A673 (cell line): ENCODE results near the gene AQP4. TPM values are rescaled to one million over a fixed set of nuclear protein-coding genes. Genes with fewer than 3 reads are reported as not detected.

Source experiments
- BruUV-seq: library from RNA; stranded (reverse); fragments of 400-500 nt; replicated peaks from 2 replicates; lab custom pipeline; 2021; lab: Mats Ljungman, UMichigan
- CTCF ChIA-PET: fragments of 300-600 bp; sonication (Branson Sonifier 250); formaldehyde crosslinking; loops from one replicate; lab custom pipeline; 2022; ENCODE audit warnings: antibody characterized with exemption; lab: Charles Lee
- POLR2A ChIA-PET: fragments of 300-600 bp; sonication (Branson Sonifier 250); formaldehyde crosslinking; loops from one replicate; lab custom pipeline; 2022; ENCODE audit warnings: antibody characterized with exemption; ENCODE audit not compliant: low non-redundant PET; lab: Charles Lee
- DNase-seq: peaks from one replicate; pipeline ENCODE4 v3.0.0-alpha.2; 2015; ENCODE audit warnings: low spot score
- H3K27ac ChIP-seq: fragments of 200-600 bp; sonication (generic); 2 replicates; pipeline ENCODE4 v1.5.1; 2016; ENCODE audit warnings: mixed run types, low read depth, mild to moderate bottlenecking, mixed read lengths, antibody characterized with exemption, low read length; ENCODE audit not compliant: poor library complexity, severe bottlenecking
- H3K27me3 ChIP-seq: fragments of 200-600 bp; sonication (generic); replicated peaks from 2 replicates; pipeline ENCODE4 v1.6.1; 2017; ENCODE audit warnings: mixed run types, low read depth, mild to moderate bottlenecking, mixed read lengths, antibody characterized with exemption, low read length; ENCODE audit not compliant: insufficient read depth, poor library complexity
- H3K36me3 ChIP-seq: fragments of 200-600 bp; sonication (generic); 2 replicates; pipeline ENCODE4 v1.6.1; 2016; ENCODE audit warnings: mixed run types, mild to moderate bottlenecking, mixed read lengths, antibody characterized with exemption, low read length; ENCODE audit not compliant: insufficient read depth, poor library complexity, severe bottlenecking
- H3K4me1 ChIP-seq: fragments of 200-600 bp; sonication (generic); 2 replicates; pipeline ENCODE4 v1.6.1; 2017; ENCODE audit warnings: mixed run types, mild to moderate bottlenecking, mixed read lengths, antibody characterized with exemption, low read length; ENCODE audit not compliant: insufficient read depth, poor library complexity, severe bottlenecking
- H3K4me3 ChIP-seq: fragments of 200-600 bp; sonication (generic); 2 replicates; pipeline ENCODE4 v1.5.1; 2016; ENCODE audit warnings: low read depth, mixed run types, mild to moderate bottlenecking, mixed read lengths, low read length; ENCODE audit not compliant: poor library complexity, severe bottlenecking
- H3K9me3 ChIP-seq: fragments of 200-600 bp; sonication (generic); 2 replicates; pipeline ENCODE4 v1.6.1; 2016; ENCODE audit warnings: mixed run types, low read depth, mild to moderate bottlenecking, mixed read lengths, antibody characterized with exemption, low read length; ENCODE audit not compliant: poor library complexity, severe bottlenecking
- CTCF ChIP-seq: fragments of 300-800, 200-600 bp; sonication (generic); conservative IDR thresholded peaks from 2 replicates; pipeline ENCODE4 v1.5.1; 2017; ENCODE audit warnings: low read depth, mild to moderate bottlenecking, antibody characterized with exemption, low read length, moderate library complexity, mixed read lengths
- EZH2 ChIP-seq: fragments of 200-600 bp; sonication (generic); IDR thresholded peaks from 2 replicates; pipeline ENCODE4 v1.6.1; 2017; ENCODE audit warnings: borderline replicate concordance, low read depth, mild to moderate bottlenecking, mixed read lengths, antibody characterized with exemption, low read length; ENCODE audit not compliant: poor library complexity, severe bottlenecking
- intact Hi-C: fragments of 100-400 bp; cut with micrococcal nuclease; formaldehyde crosslinking; loops from one replicate; pipeline ENCODE4 v1.10.0; 2022; ENCODE audit not compliant: unreplicated experiment
- total RNA-seq: library from RNA; stranded (reverse); gene quantifications from 2 replicates; pipeline ENCODE4 v1.2.3, GENCODE V29; 2021

The AQP4 gene
- total RNA-seq, 1 experiment from 2014 or later = not detected

DNA sequence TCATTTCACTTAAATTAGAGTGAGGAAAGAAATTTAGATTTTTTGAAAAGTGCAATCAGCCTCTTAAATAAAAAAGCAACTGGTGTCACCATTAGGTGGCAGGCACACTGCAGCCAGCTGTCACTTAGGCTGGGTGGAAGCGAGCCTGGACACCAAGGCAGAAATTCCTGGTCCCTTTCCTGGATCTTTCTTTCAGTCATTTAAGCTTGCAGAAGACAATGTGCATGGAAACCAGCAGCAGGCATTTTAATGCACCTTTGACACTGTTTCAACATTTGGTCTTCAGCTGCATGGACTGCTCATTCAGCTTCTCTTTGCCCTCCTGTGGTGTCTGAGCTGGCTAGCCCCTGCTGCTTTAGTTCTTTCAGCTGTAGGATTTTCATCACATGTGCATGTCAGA lies 61.0 kb downstream of the AQP4 start:
- BruUV-seq = no TSS peak
- H3K27me3 ChIP-seq = no peaks in the 10 kb centered on the region
- intact Hi-C loops = no loop called here
- DNase-seq = no peak
- no peaks in the 10 kb centered on the region for H3K4me1 ChIP-seq
- TF ChIP-seq EZH2 = no peak
- peak; percentile 30; the same call in 1 of the 2 replicates for TF ChIP-seq CTCF
- H3K27ac ChIP-seq = no peak overlapping the region
- CTCF ChIA-PET = no interaction called here
- no peaks in the 10 kb centered on the region for H3K9me3 ChIP-seq
- no peaks in the 10 kb centered on the region for H3K36me3 ChIP-seq
- no peak overlapping the region for H3K4me3 ChIP-seq
- POLR2A ChIA-PET = no interaction called here

DNA sequence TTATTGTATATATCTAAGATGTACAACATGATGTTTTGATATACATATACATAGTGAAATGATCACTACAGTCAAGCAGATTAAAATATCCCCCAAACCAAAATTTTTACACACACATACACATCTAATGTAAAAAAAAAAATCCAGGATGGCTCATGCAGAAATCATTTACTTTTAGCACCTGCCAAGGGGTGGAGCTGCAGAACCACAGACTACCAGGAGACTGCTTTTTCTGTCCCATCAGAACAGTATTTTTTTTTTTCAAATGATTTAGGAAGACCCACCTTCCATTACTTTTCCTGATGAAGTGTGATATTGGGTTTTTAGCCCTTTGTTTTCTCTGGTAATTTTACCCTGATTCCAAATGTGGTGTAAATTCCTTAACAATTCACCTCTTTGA lies 61.9 kb downstream of the AQP4 start:
- no peak overlapping the region for H3K4me3 ChIP-seq
- H3K27ac ChIP-seq = no peak overlapping the region
- no peak for DNase-seq
- H3K9me3 ChIP-seq = no peaks in the 10 kb centered on the region
- no peaks in the 10 kb centered on the region for H3K4me1 ChIP-seq
- ChIA-PET POLR2A (no interaction called here), CTCF (no interaction called here)
- no peak for TF ChIP-seq CTCF
- no peak for TF ChIP-seq EZH2
- intact Hi-C loops = no loop called here
- no TSS peak for BruUV-seq
- no peaks in the 10 kb centered on the region for H3K27me3 ChIP-seq
- H3K36me3 ChIP-seq = no peaks in the 10 kb centered on the region

- Histone ChIP-seq H3K9me3 (no peaks in the 10 kb centered on the region), H3K36me3 (no peaks in the 10 kb centered on the region), H3K27me3 (no peaks in the 10 kb centered on the region), H3K4me1 (no peaks in the 10 kb centered on the region), H3K27ac (no peak overlapping the region), H3K4me3 (no peak overlapping the region)
- ChIA-PET POLR2A (no interaction called here), CTCF (no interaction called here)
- no peak for DNase-seq
- TF ChIP-seq EZH2 = no peak
- TF ChIP-seq CTCF = no peak
- no TSS peak for BruUV-seq
- intact Hi-C loops = no loop called here
Measured at GRCh38 chr18:26802330-26803200, 62.9 kb downstream of the AQP4 start.
